ENCODE data around the gene PGBD5.
A peak's percentile ranks its signal among the peaks of the same experiment; 100 is the strongest.

The PGBD5 gene

DNA sequence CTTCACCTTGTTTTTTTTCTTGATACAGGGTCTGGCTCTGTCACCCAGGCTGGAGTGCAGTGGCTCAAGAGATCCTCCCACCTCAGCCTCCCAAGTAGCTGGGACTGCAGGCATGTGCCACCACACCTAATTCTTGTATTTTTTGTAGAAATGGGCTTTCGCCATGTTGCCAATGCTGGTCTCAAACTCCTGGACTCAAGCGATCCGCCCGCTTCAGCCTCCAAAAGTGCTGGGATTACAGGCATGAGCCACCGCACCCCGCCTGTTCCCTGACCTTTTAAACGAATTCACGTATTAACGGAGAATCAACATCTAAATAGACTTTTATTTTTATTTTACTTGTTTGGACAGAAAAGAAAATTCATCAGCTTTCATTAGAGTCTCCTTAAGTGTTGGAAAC is 104.8 kb downstream of the PGBD5 start:
- no peak for DNase-seq

DNA sequence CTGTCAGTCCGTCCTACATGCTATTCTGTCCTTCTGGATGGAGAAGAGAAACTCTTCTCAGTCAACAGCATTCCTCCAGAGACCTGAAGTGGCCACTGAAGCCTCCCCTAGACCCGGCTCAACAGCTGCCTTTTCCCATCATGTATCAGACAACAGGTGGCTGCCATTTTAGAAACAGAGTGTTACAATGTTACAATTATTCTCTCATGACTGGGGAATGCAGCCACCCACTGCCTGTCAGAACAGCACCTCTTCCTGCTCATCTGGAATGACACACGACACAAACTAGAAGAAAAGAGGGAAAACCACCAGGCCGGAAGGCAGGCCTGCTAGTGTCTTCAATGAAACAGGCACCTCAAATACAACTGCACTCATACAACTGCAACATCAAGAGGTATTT is 105.3 kb downstream of the PGBD5 start:
- DNase-seq = no peak

DNA sequence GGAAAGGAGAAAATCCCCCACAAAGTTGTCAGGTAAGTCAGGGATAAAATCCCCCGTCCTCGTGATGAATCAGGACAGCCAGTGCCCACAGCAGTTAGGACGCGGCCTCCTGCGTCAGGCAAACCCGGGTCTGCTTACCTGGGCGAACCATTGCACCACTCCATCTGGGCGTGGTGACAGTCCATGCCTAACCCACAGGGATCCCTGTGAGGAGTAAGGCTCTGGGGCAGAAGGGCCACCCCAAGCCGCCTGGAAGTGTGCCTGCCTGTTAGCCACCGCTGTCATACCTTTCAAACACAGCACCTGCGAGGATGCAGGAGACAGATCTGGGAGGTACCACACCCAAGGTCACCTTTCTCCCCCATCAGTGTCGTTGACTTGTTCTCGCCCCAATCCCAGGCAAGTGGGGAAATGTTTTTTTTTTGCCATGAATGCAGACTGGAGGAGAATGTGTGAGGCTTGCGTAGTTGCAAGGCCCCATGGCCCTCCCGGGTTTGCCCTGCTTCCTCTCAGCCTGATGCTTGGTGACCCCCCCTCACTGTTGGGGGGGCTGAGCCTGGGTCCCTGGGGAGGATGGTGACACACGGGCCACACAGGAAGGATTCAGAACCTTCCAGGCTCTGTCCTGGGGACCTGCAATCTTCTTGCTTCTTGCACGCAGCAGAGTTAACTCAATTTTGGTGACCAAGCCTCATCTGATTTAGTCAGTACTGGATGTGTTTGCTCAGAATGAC is 107.0 kb downstream of the PGBD5 start:
- no peak for DNase-seq

DNA sequence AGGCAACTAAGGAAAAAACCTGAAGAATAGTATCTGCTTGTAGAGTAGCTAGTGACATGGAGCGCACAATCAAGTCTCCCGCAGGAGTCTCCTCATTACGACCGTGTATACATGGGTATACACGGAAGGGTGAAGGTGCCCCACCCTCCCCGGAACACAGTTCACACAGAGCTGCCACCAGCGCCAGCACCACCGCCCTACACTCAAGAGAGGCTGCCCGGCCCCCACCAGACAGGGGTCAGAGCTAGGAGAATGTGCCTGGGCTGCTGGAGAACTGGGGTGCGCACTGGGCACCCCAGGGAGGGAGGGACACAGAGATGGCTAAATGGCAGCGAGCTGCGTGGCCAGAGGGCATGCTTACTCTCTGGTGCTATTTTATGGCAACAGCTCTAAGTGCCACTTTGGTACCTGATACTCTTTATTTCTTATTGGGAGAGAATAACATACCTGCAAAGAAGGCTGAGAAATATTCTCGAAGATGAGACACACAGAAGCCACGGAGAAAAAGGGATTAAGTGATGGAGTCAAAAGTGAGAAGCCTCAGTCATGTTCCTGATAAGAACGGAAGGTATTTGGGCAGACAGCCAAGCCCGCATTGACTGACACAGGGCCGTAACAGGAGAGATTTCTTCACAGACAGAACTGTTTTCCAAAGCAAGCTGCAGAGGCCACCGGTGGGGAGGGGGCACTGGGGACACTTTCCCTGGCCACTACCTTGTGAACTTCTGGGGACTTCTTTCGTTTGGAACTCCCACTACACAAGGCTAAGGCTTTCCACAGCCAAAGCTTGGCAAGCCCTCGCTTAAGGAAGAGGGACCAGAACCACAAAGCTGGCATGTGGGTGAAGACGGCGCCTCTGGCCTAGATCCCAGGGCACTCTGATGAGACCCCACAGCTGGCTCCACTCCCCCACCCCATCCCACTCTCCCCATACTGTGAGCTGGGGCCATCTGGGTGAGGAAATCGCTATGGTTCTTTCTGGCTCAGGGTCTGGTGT is 108.0 kb downstream of the PGBD5 start:
- no peak for DNase-seq

DNA sequence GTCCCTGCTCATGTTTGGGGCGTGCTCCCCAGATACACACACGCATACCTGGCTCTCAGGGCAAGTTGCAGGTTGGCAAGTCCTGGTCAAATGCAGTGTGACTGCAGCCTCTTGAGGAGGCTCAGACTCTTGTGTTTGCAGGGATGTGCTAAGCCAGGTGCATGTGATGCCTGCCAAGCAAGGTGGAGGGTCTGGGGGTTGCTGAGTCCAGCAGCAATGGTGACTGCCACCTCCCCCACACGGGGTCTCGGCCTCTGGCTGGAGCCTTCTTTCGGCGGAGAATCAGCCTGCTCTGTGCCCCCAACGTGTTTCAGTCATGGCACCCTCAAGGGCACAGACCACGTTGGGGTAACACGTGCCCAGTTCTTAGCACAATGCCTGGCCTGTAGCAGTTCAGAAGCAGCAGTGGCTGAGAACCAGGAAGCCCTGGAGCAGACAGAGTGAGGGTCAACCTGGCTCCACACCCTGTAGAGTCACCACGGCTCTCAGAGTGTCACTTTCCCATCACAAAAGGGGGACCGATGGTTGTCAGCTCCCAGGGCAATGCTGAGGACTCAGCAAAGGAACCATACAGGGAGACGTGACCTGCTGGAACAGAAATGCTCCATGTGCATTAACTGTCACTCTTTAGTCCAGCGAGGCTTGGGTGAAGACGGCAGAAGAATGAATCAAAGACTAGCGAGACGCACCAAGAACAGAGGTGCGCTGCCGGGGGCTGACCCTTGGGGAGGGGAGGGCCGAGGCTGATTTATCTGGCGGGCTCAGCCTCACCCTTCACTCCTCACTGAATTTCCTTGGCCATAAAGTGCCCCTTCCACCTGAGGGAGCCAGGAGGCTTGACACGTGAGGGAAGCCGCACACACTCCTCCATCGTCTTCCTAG is 109.0 kb downstream of the PGBD5 start:
- DNase-seq = no peak

DNA sequence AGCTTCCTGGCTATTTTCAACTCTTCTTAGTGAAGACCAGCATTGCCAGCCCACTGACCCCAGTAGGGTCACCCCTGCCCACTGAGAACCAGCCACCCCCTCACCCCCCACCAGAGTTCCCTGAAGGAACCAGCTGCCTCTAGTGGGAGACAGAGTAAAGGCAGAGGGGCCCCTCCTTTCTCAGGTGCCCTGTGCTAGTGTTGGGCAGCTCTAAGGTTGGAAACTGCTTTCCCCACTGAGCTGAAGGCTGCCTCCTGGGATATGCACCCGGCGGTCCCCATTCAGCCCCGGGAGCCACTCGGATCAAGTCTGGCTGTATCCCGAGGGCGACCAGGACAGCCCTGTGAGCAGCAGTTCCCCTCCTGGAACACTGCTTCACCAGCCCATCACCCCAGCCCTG is 111.0 kb downstream of the PGBD5 start:
- DNase-seq = no peak

DNA sequence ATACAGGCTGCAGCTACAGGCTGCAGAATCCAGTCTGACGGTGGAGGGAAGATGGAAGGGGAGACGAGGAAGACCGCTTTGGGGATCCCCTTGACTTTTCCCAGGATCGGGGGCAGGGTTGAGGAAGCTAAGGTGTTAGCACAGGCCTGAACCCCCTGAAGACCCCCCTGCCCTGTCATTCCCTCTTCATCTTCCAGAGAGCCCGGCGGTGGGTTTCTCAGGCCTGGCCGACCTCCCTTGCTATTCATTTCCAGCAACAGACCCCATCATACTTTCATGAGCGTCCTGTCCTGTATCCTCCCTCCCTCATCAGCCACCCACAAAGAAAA is 112.0 kb downstream of the PGBD5 start:
- no peak for DNase-seq

DNA sequence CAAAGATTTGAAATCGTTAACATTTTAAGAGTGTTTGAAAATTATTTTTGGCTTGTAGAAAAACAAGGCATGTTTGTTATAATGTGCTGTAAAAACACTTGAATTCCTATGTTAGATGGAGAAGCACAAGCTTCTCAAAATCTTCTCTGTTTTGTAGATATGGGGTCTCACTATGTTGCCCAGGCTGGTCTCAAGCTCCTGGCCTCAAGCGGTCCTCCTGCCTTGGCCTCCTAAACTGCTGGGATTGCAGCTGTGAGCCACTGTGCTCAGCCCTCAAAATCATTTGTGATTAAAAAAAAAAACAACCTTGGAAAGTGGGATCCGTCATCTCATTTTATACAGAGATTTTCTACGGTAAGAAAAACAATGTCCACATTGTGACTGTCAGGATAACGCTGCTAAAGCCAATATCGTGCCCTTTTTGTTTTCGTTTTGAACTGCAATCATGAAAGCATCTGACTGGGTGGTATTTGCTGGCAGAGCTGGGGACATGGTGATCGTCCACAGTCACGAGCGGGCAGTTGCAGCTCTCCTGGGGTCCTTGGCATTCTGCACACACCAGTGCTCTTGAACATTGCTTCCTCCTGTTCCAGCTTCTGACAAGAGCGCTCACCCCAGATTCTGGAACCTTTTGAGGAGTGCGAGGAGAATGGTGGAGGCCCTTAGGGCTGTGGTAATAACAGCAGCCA is 112.5 kb downstream of the PGBD5 start:
- DNase-seq = no peak

DNA sequence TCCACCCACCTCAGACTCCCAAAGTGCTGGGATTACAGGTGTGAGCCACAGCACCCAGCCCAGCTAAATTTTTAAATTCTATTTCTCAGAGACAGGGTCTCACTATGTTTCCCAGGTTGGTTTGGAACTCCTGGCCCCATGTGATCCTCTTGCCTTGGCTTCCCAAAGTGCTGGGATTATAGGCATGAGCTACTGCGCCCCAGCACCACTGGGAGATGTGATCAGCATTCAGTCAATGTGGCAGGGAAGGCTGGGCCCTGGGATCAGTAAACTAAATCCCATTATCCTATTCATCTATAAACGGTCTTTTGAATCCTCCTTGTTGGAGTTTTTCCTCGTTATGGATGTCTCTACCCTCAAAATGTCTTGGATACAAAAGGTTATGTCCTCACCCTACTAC is 113.5 kb downstream of the PGBD5 start:
- no peak for DNase-seq

DNA sequence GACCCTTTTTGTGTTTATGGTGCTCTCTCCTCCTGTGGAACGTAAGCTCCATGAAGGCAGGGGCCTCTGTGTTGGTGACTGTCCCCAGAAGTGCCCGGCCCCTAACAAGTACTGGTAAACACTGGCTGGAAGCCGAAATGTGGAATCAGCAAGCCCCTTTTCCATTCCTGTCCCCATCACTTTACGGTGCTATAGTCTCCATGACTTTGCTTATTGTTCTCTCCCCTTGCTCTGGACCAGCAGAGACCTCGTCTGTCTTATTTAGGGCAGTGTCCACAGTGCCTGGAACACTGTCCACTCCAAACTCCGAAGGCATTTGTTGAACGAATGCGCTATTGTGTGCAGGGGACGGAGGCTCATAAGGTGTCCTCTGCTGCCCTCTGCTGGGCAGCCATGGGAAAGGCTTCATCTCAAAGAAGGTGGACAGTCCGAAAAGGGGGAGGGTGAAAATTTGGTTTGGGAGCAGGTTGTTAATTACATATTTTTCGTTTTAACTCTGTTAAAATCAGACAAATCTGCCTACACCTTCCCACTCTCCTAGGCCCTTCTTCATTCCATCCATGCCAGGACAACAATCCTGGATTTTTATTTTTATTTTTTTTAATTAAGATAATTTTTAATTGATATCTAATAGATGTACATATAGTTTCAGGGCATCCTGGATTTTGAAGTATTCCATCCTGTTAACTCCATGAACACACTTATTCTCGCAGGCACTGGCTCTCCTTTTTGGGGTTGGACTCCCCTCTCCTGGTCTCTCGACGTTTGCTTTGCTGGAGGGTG is 115.6 kb downstream of the PGBD5 start:
- peak; percentile 44 for DNase-seq

DNA sequence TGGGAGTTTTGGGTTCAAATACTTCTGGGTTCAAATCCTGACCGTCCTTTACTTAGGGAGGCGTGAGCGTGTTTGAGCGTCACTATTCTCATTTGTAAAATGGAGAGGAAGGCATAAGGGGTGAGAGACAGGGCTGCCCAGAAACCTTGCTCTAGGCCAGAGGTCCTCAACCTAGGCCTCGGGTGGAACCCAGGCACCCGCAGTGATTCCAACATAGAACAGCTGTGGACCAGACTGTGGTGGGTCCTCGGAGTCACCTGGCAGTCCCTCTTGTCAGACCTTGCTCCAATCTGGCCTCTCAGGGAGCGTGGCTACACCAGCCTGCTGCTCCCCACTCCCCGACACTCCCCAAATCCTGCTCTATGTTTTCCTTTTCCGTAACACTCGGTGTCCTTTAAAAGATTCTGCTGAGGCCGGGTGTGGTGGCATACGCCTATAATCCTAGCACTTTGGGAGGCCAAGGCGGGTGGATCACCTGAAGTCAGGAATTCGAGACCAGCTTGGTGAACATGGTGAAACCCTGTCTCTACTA is 116.4 kb downstream of the PGBD5 start:
- no peak for DNase-seq

DNA sequence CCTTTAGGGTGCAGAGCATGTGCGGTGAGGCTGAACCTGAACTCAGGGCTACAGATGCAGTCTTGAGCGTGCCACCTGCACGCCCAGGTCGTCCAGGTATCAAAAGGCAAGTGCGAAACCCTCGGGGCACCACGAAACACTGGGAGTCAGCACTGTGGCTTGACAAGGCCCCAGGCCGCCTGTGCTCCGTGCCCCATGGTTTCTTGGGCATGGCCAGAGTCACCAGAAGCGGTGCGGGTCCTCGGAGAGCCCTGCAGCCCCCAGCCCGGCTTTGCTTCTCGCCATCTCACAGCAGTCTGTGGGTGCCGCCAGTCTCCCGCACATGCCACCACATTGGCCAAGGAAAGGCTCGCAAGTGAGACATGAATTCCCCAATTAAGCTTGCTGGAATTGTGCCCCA is 117.3 kb downstream of the PGBD5 start:
- no peak for DNase-seq

DNA sequence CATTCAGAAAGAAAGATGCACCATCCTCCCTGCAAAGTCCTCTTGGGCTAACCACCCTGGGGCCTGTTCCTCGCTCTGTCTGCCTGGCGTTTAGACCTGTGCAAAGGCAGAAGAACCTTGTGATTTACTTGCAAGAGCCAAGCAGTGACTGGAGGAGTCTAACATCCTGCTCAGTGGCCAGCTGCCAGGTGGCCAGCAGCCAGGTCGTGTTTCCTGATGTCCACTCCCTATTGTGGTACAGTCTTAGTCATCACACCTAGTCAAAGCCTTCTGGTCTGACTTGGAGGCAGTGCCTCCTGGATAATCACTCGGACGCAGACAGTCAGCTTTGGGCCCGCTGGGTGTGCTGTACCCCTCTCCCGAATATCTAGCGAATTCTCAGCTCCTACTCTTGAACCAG is 118.1 kb downstream of the PGBD5 start:
- DNase-seq = no peak

DNA sequence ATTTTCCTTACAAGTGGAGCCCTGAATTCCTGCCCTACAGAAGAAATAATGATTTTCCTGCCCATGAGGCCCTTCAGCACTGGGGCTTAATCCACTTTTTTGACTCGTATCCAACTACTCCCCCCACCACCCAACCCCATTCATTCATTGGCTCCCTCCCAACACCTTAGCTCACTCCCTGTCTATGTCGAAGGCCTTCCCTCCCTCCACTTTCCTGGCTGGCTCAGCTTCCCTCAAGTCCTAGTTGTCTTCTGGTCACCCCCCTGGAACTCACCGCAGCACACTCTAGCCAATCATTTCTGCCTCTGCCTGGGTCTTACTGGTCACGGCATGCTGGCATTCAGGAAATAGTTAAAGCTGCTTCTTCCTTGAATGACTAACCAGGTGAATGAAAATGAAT is 118.9 kb downstream of the PGBD5 start:
- DNase-seq = no peak

DNA sequence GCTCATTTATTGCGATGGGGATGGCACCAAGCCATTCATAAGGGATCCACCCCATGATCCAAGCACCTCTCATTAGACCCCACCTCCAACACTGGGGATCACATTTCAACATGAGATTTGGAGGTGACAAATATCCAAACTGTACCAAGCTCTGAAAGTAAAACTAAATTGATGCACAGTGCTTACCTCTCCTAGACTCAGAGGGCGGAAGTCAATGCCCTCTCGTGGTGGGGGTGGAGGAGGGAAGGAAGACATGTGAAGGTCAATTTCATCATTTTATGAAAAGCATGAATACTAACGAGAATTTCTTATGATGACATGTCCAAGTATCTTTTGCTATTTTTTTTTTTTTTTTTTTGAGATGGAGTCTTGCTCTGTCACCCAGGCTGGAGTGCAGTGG is 120.0 kb downstream of the PGBD5 start:
- DNase-seq = peak; percentile 28

DNA sequence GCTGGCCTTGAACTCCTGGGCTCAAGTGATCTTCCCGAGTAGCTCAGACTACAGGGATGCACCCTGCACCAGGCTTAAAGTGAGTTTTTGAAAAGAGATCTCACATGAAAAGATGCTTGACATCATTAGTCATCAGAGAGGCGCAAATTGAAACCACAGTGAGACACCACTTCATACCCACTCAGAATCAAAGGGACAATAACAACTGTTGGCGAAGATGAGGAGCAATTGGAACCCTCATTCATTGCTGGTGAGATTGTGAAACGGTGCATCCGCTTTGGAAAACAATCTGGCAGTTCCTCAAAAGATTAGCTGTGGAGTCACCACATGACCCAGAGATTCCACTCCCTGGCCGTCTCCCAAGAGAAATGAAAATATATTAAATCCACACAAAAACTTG is 122.3 kb downstream of the PGBD5 start:
- no peak for DNase-seq

DNA sequence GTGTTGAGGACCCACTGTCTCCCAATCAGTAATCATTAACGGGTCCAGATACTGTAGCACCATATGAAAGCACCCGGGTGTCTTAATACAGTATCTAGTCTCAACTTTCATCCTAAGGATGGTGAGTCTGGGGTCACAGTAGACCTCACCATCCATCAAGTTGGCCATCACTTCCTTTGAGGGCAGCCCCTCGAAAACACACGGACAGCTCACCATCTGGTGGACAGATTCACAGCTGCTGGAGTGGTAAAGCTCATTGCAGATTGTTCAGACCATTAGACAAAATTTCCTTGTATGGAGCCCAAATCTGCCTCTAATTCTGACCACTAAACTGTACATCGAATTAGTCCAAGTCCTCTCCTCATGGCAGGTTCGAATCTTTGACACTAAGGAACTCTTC is 123.1 kb downstream of the PGBD5 start:
- DNase-seq = no peak

DNA sequence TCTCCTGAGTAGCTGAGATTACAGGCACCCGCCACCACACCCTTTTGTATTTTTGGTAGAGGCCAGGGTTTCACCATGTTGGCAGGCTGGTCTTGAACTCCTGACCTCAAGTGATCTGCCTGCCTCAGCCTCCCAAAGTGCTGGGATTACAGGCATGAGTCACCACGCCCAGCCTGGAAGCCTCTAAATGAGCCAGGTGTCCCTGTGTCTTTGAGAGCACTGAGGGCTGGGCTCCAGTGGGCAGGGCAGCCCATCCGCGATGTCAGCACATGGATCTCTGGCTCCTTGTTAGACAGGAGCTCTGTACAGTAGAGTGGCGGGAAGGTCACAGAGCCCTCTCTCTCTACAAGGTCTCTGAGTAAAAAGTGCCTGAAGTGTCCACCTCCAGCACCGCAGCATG is 124.3 kb downstream of the PGBD5 start:
- DNase-seq = no peak

DNA sequence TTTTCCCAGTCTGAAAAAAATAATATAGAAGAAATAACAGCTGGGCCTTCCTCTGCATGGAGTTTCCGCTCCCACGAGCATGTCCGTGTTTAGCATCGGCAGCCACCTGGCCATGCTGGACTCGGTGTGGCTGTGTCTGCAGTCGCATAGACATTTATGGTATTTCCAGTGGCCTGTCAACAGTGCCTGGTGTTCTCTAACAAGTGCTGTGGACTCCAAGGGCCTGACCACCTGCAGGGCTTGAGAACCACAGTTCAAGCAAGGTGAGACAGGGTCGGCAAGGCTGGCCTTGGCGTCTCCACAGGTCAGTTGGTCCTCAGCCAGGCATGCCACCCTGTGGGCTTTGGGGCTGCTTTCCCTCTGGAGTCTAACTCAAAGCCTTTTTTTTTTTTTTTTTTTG is 124.8 kb downstream of the PGBD5 start:
- no peak for DNase-seq

DNA sequence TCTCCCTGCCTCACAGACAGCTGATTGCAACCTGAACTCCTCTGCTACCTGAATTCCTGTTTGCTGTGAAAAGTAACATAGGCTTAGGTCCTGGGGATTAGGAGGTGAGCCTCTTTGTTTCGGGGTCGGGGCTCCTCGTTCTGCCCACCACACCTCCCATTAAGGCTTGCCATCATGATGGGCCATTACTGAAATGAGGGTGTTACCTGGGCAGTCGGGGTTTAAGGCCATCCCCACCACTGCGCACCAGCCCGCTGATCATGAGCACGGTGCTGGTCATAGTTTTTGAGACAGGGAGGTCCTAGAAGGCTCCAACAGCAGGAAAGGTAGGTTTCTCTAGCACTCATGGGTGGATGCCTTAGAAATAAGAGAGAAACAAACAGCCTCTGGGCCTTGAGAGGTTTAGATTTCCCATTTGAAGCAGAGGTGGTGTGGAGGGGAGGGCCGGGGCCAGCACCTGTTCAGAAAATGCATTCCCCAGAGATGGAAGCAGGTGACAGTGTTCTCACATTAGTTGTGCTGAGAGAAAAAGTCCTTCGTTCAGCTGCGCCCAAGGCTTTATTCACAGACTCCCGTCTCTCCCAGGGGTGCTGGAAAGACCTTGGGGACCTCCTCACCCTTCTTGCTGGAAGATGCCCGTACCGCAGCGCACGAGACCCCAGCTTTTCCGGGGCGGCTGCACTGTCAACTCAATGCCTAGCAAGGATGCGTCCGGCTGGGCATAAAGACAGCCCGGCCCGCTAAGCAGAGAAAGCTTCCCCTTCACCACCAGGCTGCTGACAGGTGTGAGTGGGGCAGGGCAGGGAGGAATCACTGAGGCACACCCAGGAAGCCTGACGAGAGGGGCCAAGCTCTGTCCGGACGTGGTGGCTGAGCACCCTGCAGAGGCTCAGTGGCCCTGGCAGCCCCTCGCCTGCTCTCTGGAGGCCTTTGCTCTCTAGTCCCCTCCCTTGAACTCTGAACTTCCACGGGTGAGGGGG is 125.5 kb downstream of the PGBD5 start:
- DNase-seq = no peak

All from stimulated activated naive CD4-positive, alpha-beta T cell treated with Interleukin-2 at 50 U/mL for 16 hours (primary cell).